GM12878 (cell line): ENCODE data around the gene GRAMD1B. TPM values are rescaled to one million over a fixed set of nuclear protein-coding genes. Genes with fewer than 3 reads are reported as not detected.

Experiments used
- BCL11A ChIP-seq: IDR thresholded peaks from 2 replicates; pipeline ENCODE4 v1.6.1; 2011; ENCODE audit warnings: low read depth, low read length
- BMI1 ChIP-seq: fragments of 450-650 bp; IDR thresholded peaks from 2 replicates; pipeline ENCODE4 v1.6.1; 2016; ENCODE audit warnings: mild to moderate bottlenecking, moderate library complexity, borderline replicate concordance
- BRCA1 ChIP-seq: IDR thresholded peaks from 2 replicates; pipeline ENCODE4 v1.6.1; 2011; ENCODE audit warnings: low read depth, low read length, improper control_type of control experiment
- CBFB ChIP-seq: IDR thresholded peaks from 2 replicates; pipeline ENCODE4 v1.6.1; 2016; ENCODE audit warnings: antibody characterized with exemption, low read depth
- FOXK2 ChIP-seq: fragments of 450-650 bp; IDR thresholded peaks from 2 replicates; pipeline ENCODE4 v1.6.1; 2017; ENCODE audit warnings: mild to moderate bottlenecking, moderate library complexity
- HCFC1 ChIP-seq: fragments of 150-350 bp; IDR thresholded peaks from 2 replicates; pipeline ENCODE4 v1.6.1; 2014; ENCODE audit warnings: low read length
- HDGF ChIP-seq: fragments of 450-650 bp; IDR thresholded peaks from 2 replicates; pipeline ENCODE4 v1.6.1; 2016; ENCODE audit warnings: antibody characterized with exemption
- LARP7 ChIP-seq: fragments of 450-650 bp; IDR thresholded peaks from 2 replicates; pipeline ENCODE4 v1.6.1; 2017; ENCODE audit warnings: mild to moderate bottlenecking
- MEF2A ChIP-seq: IDR thresholded peaks from 2 replicates; pipeline ENCODE4 v1.6.1; 2011; ENCODE audit warnings: low read depth, mild to moderate bottlenecking, low read length, moderate library complexity; ENCODE audit not compliant: insufficient read depth
- MTA3 ChIP-seq: IDR thresholded peaks from 2 replicates; pipeline ENCODE4 v1.6.1; 2012; ENCODE audit warnings: low read length, inconsistent platforms, borderline replicate concordance
- NR2C1 ChIP-seq: fragments of 450-650 bp; IDR thresholded peaks from 2 replicates; pipeline ENCODE4 v1.6.1; 2017; ENCODE audit warnings: antibody characterized with exemption, mild to moderate bottlenecking, moderate library complexity
- RBBP5 ChIP-seq: fragments of 200-600 bp; sonication (generic); conservative IDR thresholded peaks from 2 replicates; pipeline ENCODE4 v1.6.1; 2016
- RCOR1 ChIP-seq: conservative IDR thresholded peaks from 2 replicates; pipeline ENCODE4 v1.6.1; 2012; ENCODE audit warnings: low read depth, low read length, improper control_type of control experiment
- SRF ChIP-seq, 2 experiments: IDR thresholded peaks; 2 replicates each; pipeline ENCODE4 v1.6.1; 2011; ENCODE audit warnings: low read depth in 2 of 2, low read length in 2 of 2, mild to moderate bottlenecking in 1 of 2, moderate library complexity in 1 of 2
- SUPT20H ChIP-seq: IDR thresholded peaks from 2 replicates; pipeline ENCODE4 v1.6.1; 2011; ENCODE audit warnings: low read depth, mild to moderate bottlenecking, low read length, moderate library complexity, borderline replicate concordance; ENCODE audit not compliant: control insufficient read depth
- TAF1 ChIP-seq: IDR thresholded peaks from 2 replicates; pipeline ENCODE4 v1.6.1; 2011; ENCODE audit warnings: mild to moderate bottlenecking, low read depth, low read length, borderline replicate concordance
- WRNIP1 ChIP-seq: IDR thresholded peaks from 2 replicates; pipeline ENCODE4 v1.6.1; 2011; ENCODE audit warnings: low read depth, low read length, improper control_type of control experiment, borderline replicate concordance
- YY1 ChIP-seq: IDR thresholded peaks from 2 replicates; pipeline ENCODE4 v1.6.1; 2011; ENCODE audit warnings: low read depth, mild to moderate bottlenecking, low read length
- polyA plus RNA-seq, 11 experiments: library from polyadenylated mRNA; depleted of rRNA in 4 of 11; unstranded in 6 of 11; stranded (reverse) in 5 of 11; fragments of >200 nt; fragmentation: Nextera tagmentation in 4 of 11; fragmentation: Illumina TruSeq in 1 of 11; extraction: Ambion mirVana in 4 of 11; extraction: Trizol in 1 of 11; gene quantifications; 1 replicate in 1 of 11; 2 replicates in 10 of 11; pipeline versions ENCODE4 v1.2.1 to v1.2.3, GENCODE V29; 2011 to 2016; ENCODE audit warnings: inconsistent platforms in 2 of 11, missing spikeins in 2 of 11, low read depth in 1 of 11
- total RNA-seq, 4 experiments: library from RNA; depleted of rRNA in 3 of 4; stranded (reverse); fragments of >200 nt in 3 of 4; fragmentation: Illumina TruSeq in 1 of 4; extraction: Trizol in 1 of 4; gene quantifications; 2 replicates each; pipeline versions ENCODE4 v1.2.1 to v1.2.3, GENCODE V29; 2013 to 2021
- TF ChIP-seq, protein P1 (sequence below): IDR thresholded peaks from 2 replicates; pipeline ENCODE4 v1.6.1; 2012; ENCODE audit warnings: mild to moderate bottlenecking, low read depth, low read length
- TF ChIP-seq, protein P2 (sequence below): fragments of 450-650 bp; IDR thresholded peaks from 2 replicates; pipeline ENCODE4 v1.6.1; 2017; ENCODE audit warnings: antibody characterized with exemption, mild to moderate bottlenecking, moderate library complexity
- TF ChIP-seq, protein P3 (sequence below), 3 experiments: IDR thresholded peaks in 2 of 3; conservative IDR thresholded peaks in 1 of 3; 2 replicates each; pipeline ENCODE4 v1.5.1; 2011; ENCODE audit warnings: low read depth in 3 of 3, low read length in 3 of 3, mild to moderate bottlenecking in 3 of 3, control low read depth in 2 of 3, moderate library complexity in 2 of 3, inconsistent platforms in 1 of 3, mixed read lengths in 1 of 3; ENCODE audit not compliant: control insufficient read depth in 2 of 3, insufficient read depth in 1 of 3; ENCODE audit errors: extremely low read depth in 1 of 3
- TF ChIP-seq, protein P4 (sequence below): fragments of 450-650 bp; IDR thresholded peaks from 2 replicates; pipeline ENCODE4 v1.6.1; 2016; ENCODE audit warnings: mild to moderate bottlenecking

The GRAMD1B gene
- total and polyA plus RNA-seq, 10 of the 15 experiments (the other 5 are each of a cell fraction or from before 2014, with no cell fraction given): 1.9 to 49.1 (median 26.9) TPM

DNA sequence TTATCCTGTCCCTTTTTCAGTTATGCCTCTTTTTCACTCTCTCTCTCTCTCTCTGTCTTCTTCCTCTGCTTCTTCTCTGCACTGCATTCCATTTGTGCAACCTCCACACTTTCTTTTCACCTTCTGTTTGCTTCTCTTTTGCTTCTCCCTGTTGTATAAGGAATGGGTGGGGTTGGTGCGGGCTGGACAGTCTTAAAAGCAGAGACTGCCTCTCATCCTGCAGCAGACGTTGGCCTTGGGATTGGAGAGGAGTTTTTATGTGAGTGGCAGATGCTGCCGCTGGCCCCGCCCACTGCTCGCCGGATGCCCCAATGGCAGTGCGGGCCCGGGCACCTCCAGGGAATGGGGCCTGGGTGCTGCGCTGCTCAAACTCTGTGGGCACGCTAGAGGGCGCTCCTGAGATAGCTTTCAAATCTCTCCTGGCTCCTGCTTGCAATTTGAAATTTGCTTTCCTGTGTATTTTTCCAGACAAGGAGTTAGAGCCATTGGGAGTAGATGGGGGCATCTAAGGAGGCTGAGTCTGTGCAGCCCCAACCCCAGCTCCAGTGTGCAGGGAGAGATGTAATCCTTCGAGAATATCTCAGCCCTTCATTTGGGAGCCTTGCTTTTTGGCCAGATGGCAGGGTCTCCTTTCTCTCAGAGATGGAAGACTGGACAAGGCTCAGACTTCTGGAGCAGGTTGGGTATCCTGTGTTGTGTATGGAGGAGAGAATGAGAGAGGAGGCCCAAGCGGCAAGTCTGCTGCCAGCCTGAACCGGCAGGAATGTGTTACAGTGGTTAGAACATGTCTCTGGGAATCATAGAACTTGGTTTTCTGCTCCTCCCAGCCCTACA, 81.2 kb downstream of the GRAMD1B start (continued):
- TF ChIP-seq BCL11A: no peak
- TF ChIP-seq SUPT20H: no peak
- TF ChIP-seq, protein P1, sequence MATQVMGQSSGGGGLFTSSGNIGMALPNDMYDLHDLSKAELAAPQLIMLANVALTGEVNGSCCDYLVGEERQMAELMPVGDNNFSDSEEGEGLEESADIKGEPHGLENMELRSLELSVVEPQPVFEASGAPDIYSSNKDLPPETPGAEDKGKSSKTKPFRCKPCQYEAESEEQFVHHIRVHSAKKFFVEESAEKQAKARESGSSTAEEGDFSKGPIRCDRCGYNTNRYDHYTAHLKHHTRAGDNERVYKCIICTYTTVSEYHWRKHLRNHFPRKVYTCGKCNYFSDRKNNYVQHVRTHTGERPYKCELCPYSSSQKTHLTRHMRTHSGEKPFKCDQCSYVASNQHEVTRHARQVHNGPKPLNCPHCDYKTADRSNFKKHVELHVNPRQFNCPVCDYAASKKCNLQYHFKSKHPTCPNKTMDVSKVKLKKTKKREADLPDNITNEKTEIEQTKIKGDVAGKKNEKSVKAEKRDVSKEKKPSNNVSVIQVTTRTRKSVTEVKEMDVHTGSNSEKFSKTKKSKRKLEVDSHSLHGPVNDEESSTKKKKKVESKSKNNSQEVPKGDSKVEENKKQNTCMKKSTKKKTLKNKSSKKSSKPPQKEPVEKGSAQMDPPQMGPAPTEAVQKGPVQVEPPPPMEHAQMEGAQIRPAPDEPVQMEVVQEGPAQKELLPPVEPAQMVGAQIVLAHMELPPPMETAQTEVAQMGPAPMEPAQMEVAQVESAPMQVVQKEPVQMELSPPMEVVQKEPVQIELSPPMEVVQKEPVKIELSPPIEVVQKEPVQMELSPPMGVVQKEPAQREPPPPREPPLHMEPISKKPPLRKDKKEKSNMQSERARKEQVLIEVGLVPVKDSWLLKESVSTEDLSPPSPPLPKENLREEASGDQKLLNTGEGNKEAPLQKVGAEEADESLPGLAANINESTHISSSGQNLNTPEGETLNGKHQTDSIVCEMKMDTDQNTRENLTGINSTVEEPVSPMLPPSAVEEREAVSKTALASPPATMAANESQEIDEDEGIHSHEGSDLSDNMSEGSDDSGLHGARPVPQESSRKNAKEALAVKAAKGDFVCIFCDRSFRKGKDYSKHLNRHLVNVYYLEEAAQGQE: no peak
- no peak for TF ChIP-seq WRNIP1
- TF ChIP-seq MTA3: no peak
- no peak for TF ChIP-seq SRF (IDR thresholded peaks at IDR 0.05; ENCODE audit: low read depth in 2 of 2, low read length in 2 of 2)
- TF ChIP-seq, protein P2, sequence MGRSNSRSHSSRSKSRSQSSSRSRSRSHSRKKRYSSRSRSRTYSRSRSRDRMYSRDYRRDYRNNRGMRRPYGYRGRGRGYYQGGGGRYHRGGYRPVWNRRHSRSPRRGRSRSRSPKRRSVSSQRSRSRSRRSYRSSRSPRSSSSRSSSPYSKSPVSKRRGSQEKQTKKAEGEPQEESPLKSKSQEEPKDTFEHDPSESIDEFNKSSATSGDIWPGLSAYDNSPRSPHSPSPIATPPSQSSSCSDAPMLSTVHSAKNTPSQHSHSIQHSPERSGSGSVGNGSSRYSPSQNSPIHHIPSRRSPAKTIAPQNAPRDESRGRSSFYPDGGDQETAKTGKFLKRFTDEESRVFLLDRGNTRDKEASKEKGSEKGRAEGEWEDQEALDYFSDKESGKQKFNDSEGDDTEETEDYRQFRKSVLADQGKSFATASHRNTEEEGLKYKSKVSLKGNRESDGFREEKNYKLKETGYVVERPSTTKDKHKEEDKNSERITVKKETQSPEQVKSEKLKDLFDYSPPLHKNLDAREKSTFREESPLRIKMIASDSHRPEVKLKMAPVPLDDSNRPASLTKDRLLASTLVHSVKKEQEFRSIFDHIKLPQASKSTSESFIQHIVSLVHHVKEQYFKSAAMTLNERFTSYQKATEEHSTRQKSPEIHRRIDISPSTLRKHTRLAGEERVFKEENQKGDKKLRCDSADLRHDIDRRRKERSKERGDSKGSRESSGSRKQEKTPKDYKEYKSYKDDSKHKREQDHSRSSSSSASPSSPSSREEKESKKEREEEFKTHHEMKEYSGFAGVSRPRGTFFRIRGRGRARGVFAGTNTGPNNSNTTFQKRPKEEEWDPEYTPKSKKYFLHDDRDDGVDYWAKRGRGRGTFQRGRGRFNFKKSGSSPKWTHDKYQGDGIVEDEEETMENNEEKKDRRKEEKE: no peak
- TF ChIP-seq TAF1: no peak
- TF ChIP-seq, protein P3, sequence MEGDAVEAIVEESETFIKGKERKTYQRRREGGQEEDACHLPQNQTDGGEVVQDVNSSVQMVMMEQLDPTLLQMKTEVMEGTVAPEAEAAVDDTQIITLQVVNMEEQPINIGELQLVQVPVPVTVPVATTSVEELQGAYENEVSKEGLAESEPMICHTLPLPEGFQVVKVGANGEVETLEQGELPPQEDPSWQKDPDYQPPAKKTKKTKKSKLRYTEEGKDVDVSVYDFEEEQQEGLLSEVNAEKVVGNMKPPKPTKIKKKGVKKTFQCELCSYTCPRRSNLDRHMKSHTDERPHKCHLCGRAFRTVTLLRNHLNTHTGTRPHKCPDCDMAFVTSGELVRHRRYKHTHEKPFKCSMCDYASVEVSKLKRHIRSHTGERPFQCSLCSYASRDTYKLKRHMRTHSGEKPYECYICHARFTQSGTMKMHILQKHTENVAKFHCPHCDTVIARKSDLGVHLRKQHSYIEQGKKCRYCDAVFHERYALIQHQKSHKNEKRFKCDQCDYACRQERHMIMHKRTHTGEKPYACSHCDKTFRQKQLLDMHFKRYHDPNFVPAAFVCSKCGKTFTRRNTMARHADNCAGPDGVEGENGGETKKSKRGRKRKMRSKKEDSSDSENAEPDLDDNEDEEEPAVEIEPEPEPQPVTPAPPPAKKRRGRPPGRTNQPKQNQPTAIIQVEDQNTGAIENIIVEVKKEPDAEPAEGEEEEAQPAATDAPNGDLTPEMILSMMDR (IDR thresholded peaks at IDR 0.05 in 2 of 3, conservative IDR thresholded peaks at IDR 0.05 in 1 of 3; ENCODE audit: control insufficient read depth in 2 of 3, extremely low read depth in 1 of 3, insufficient read depth in 1 of 3, low read depth in 3 of 3, low read length in 3 of 3): peak; percentile 85 to 90 (median 89)
- TF ChIP-seq CBFB: peak; percentile 67; the same call in 1 of the 2 replicates
- no peak for TF ChIP-seq RBBP5
- peak; percentile 48; the same call in 1 of the 2 replicates for TF ChIP-seq HDGF
- TF ChIP-seq LARP7: no peak; the same call in 1 of the 2 replicates
- peak; percentile 77 for TF ChIP-seq YY1
- TF ChIP-seq HCFC1: no peak
- TF ChIP-seq, protein P4, sequence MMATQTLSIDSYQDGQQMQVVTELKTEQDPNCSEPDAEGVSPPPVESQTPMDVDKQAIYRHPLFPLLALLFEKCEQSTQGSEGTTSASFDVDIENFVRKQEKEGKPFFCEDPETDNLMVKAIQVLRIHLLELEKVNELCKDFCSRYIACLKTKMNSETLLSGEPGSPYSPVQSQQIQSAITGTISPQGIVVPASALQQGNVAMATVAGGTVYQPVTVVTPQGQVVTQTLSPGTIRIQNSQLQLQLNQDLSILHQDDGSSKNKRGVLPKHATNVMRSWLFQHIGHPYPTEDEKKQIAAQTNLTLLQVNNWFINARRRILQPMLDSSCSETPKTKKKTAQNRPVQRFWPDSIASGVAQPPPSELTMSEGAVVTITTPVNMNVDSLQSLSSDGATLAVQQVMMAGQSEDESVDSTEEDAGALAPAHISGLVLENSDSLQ: peak; percentile 87
- TF ChIP-seq MEF2A: no peak
- TF ChIP-seq BRCA1: no peak
- no peak for TF ChIP-seq BMI1
- no peak for TF ChIP-seq NR2C1
- TF ChIP-seq FOXK2: no peak
- TF ChIP-seq RCOR1: no peak
